Stomach (tissue), 4 donors: Measurements from ENCODE around the gene ZFHX3.

Experiments
- EP300 ChIP-seq: sonication (generic); formaldehyde crosslinking; IDR thresholded peaks from one replicate; pipeline ENCODE4 v1.6.1; 2017; ENCODE audit warnings: antibody characterized with exemption
- POLR2A ChIP-seq, 4 donors: fragments of 450-650 bp; IDR thresholded peaks; one replicate each; pipeline ENCODE4 v1.6.1; 2016; ENCODE audit warnings: antibody characterized with exemption in 4 of 4, control low read depth in 2 of 4, mild to moderate bottlenecking in 1 of 4, moderate library complexity in 1 of 4
- POLR2AphosphoS5 ChIP-seq, 3 donors: sonication (generic); formaldehyde crosslinking; IDR thresholded peaks; one replicate each; pipeline ENCODE4 v1.6.1; 2016; ENCODE audit warnings: antibody characterized with exemption in 3 of 3
- TF ChIP-seq, protein P1 (sequence below), 7 experiments: fragments of 450-650 bp in 4 of 7; fragments of 200-600 bp in 3 of 7; sonication (generic) in 3 of 7; IDR thresholded peaks; one replicate each; pipeline ENCODE4 v1.5.1; 2016 to 2019; ENCODE audit warnings: antibody characterized with exemption in 7 of 7, control low read depth in 2 of 7, mild to moderate bottlenecking in 1 of 7

DNA sequence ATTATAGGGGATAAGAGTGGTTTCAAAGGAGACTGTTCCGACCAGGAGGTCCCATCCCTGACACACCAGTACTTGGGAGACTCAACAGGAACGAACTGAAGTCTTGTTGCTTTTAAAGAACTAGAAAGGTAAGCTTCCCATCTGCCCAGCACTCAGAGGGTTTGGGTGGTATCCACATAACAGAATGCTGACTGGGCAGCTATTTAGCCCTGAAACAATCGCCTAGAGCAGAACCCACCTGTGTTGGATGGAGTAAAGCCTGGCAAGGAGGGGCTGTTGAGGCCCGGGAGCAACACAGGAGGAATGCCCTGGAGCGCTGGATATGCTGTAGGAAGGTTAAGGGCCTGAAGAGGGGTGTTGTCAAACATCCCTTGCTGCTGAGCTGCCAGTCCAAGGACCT lies 254.9 kb downstream of the ZFHX3 start:
- TF ChIP-seq, protein P1, sequence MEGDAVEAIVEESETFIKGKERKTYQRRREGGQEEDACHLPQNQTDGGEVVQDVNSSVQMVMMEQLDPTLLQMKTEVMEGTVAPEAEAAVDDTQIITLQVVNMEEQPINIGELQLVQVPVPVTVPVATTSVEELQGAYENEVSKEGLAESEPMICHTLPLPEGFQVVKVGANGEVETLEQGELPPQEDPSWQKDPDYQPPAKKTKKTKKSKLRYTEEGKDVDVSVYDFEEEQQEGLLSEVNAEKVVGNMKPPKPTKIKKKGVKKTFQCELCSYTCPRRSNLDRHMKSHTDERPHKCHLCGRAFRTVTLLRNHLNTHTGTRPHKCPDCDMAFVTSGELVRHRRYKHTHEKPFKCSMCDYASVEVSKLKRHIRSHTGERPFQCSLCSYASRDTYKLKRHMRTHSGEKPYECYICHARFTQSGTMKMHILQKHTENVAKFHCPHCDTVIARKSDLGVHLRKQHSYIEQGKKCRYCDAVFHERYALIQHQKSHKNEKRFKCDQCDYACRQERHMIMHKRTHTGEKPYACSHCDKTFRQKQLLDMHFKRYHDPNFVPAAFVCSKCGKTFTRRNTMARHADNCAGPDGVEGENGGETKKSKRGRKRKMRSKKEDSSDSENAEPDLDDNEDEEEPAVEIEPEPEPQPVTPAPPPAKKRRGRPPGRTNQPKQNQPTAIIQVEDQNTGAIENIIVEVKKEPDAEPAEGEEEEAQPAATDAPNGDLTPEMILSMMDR (IDR thresholded peaks at IDR 0.05) = no peak
- TF ChIP-seq EP300 (no peak), POLR2A (IDR thresholded peaks at IDR 0.05) (no peak), POLR2AphosphoS5 (IDR thresholded peaks at IDR 0.05) (no peak)
